Immature natural killer cell (primary cell): Measurements from ENCODE around the gene MTMR2. TPM values are rescaled to one million over a fixed set of nuclear protein-coding genes. Genes with fewer than 3 reads are reported as not detected.

Experiments used
- DNase-seq, 3 donors: peaks; one replicate each; pipeline ENCODE4 v3.0.0; 2022; ENCODE audit warnings: mixed read lengths in 1 of 3
- H3K27ac Mint-ChIP-seq, 6 donors: one replicate each; pipeline ENCODE4 v1.8.0; 2020; ENCODE audit warnings: mixed read lengths in 6 of 6, mild to moderate bottlenecking in 5 of 6, inconsistent platforms in 4 of 6, moderate library complexity in 3 of 6
- H3K27me3 Mint-ChIP-seq, 3 donors: one replicate each; pipeline ENCODE4 v1.8.0; 2020 to 2021; ENCODE audit warnings: low read depth in 3 of 3, mild to moderate bottlenecking in 3 of 3, mixed read lengths in 3 of 3, moderate library complexity in 3 of 3, inconsistent platforms in 1 of 3
- H3K36me3 Mint-ChIP-seq, 3 donors: one replicate each; pipeline ENCODE4 v1.8.0; 2020; ENCODE audit warnings: mixed read lengths in 3 of 3, inconsistent platforms in 2 of 3, mild to moderate bottlenecking in 2 of 3
- H3K4me1 Mint-ChIP-seq, 2 donors: one replicate each; pipeline ENCODE4 v1.8.0; 2020; ENCODE audit warnings: inconsistent platforms in 2 of 2, mild to moderate bottlenecking in 2 of 2, mixed read lengths in 2 of 2, moderate library complexity in 1 of 2
- H3K4me3 Mint-ChIP-seq, 5 donors: one replicate each; pipeline ENCODE4 v1.8.0; 2020; ENCODE audit warnings: mild to moderate bottlenecking in 5 of 5, mixed read lengths in 5 of 5, inconsistent platforms in 3 of 5, moderate library complexity in 3 of 5
- H3K9me3 Mint-ChIP-seq, 6 donors: one replicate each; pipeline ENCODE4 v1.8.0; 2020; ENCODE audit warnings: mild to moderate bottlenecking in 6 of 6, mixed read lengths in 6 of 6, inconsistent platforms in 4 of 6, moderate library complexity in 3 of 6
- polyA plus RNA-seq, 3 donors: library from polyadenylated mRNA; unstranded; fragments of 300-500 nt; fragmentation: Illumina TruSeq; gene quantifications; one replicate each; pipeline ENCODE4 v1.2.3, GENCODE V29; 2021

The MTMR2 gene
- polyA plus RNA-seq, 3 donors from 2014 or later: 14.8 to 31.3 (median 25.4) TPM

GRCh38 chr11:95790933-95791708, 132.8 kb downstream of the MTMR2 start:
- Mint-ChIP-seq H3K4me3 (peak overlapping the region; percentile 94 to 100 (median 100)), H3K9me3 (no peaks in the 10 kb centered on the region), H3K27ac (peak overlapping the region; percentile 100), H3K36me3 (peaks cover 1 to 8% (median 2%) of the 10 kb centered on the region in 3 donors), H3K4me1 (peaks cover 27 to 57% of the 10 kb centered on the region in 2 donors), H3K27me3 (peaks cover 11 to 21% (median 11%) of the 10 kb centered on the region in 3 donors)
- peak in 1 of 3 donors; percentile 44 for DNase-seq

DNA sequence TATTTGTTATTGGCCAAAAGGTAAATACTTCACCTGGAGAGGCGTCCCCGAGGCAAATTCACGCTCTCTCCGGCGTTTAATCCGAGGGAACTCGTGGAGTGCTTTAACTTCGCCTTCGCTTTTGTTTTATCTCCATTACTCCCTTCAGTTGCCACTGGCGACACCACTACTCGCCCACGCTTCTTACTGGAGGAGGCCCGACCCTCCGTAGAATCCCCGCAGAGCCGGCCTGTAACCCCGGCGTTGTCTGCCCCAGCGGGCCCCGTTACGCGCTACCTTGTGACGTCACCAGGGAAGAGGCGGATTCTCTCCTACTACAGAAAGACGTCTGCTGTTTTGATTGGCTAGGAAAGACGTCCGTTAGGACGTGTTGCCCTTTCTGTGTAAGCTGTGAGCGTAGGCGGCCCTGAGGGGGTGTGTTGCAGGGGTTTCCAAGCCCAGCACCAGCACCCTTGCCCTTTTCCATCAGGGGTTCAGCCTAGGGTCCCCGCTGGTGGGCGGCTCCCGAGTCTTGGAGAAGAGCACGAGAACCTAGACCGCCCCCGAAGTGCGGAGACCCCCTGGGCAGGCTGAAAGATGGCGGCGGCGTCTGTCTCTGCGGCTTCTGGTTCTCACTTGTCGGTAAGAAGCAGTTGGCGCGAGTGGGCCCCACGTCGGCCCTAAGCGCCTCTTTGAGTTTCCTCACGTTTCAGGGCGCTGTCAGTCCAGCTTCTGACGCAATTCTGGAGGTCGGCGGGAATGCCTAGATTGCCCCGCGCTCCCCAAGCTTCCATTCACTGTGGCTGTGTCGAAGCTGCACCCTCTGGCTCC, 133.6 kb downstream of the MTMR2 start, which contains the start of gene CEP57:
Gene CEP57, plus strand, starts transcription at position 376 of the 810 bp plus-strand sequence. Its CDS starts 201 bp downstream, at position 577.
- peak within 1 kb of the TSS; percentile 100 for H3K27ac Mint-ChIP-seq
- H3K27me3 Mint-ChIP-seq: peaks cover 11 to 21% (median 11%) of the 10 kb centered on the region in 3 donors
- H3K36me3 Mint-ChIP-seq: peaks cover 5 to 14% (median 7%) of the 10 kb centered on the region in 3 donors
- H3K4me3 Mint-ChIP-seq: peak within 1 kb of the TSS; percentile 94 to 100 (median 100)
- H3K4me1 Mint-ChIP-seq: peaks cover 27 to 65% of the 10 kb centered on the region in 2 donors
- H3K9me3 Mint-ChIP-seq: no peaks in the 10 kb centered on the region
- peak; percentile 94 to 96 (median 96) for DNase-seq

- H3K27me3 Mint-ChIP-seq: peaks cover 11 to 21% (median 11%) of the 10 kb centered on the region in 3 donors
Measured at GRCh38 chr11:95789506-95790122, 134.3 kb downstream of the MTMR2 start, which contains the start of gene FAM76B. FAM76B (minus strand) TSS chr11:95789782; CDS start chr11:95789478, 304 bp downstream.

DNA sequence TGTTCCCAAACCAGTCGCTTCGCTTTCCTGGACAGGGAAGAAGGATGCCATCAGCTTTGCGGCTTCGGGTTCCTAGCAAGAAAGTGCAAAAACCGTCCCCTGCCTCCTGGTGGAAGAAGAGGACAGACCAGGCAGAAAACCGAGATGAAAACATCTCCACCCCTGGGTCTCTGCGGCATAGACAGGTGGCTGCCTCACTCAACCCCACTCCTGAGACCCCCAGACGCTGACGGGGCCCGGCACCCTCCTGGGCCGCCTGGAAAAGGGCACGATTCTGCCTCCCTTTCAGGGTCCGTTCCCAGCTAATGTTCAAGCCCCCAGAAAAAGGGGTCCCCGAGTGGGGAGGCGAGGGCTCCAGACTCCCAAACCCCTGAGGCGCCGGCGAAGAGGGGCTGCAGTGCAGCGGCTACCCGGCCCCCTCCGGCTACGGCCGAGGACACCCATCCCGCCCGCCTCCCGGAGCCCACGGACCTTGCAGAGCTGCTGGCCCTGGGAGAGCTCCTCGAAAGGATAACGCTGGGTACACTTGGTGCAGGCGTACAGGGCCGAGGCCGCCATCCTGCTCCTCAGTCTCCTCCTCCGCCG, 134.9 kb downstream of the MTMR2 start:
- H3K4me1 Mint-ChIP-seq: peaks cover 28 to 64% of the 10 kb centered on the region in 2 donors
- H3K27me3 Mint-ChIP-seq: peaks cover 11 to 21% (median 11%) of the 10 kb centered on the region in 3 donors
- no peak for DNase-seq
- H3K4me3 Mint-ChIP-seq: peak overlapping the region; percentile 85 to 100 (median 100)
- no peaks in the 10 kb centered on the region for H3K9me3 Mint-ChIP-seq
- peaks cover 7 to 25% (median 11%) of the 10 kb centered on the region in 3 donors for H3K36me3 Mint-ChIP-seq
- H3K27ac Mint-ChIP-seq: peak overlapping the region; percentile 89 to 100 (median 97)

More at GRCh38 chr11:95789506-95790122, 134.3 kb downstream of the MTMR2 start, which contains the start of gene FAM76B:
- H3K4me1 Mint-ChIP-seq: peaks cover 27 to 68% of the 10 kb centered on the region in 2 donors
- peak; percentile 98 to 99 (median 99) for DNase-seq
- H3K9me3 Mint-ChIP-seq: no peaks in the 10 kb centered on the region
- peak within 1 kb of the TSS; percentile 94 to 100 (median 100) for H3K4me3 Mint-ChIP-seq
- peaks cover 5 to 21% (median 11%) of the 10 kb centered on the region in 3 donors for H3K36me3 Mint-ChIP-seq
- peak within 1 kb of the TSS; percentile 100 for H3K27ac Mint-ChIP-seq

Other genes with a start within 250 kb of the MTMR2 start
- gene FAM76B, start 134.3 kb downstream of the MTMR2 start, polyA plus RNA-seq: 10 to 100 TPM; 11.5 to 18.0 (median 11.5) TPM
- gene CEP57, start 133.6 kb downstream of the MTMR2 start, polyA plus RNA-seq: 10 to 100 TPM; 41.5 to 52.2 (median 50.8) TPM